GM23248 (cell line): ENCODE results near the gene GPR132. TPM values are rescaled to one million over a fixed set of nuclear protein-coding genes. Genes with fewer than 3 reads are reported as not detected.

ENCODE experiments used
- DNase-seq: peaks from one replicate; pipeline ENCODE4 v3.0.0-alpha.2; 2015
- H2AFZ ChIP-seq: fragments of 200-600 bp; sonication (generic); 2 replicates; pipeline ENCODE4 v1.6.1; 2016; ENCODE audit warnings: antibody characterized with exemption
- H3F3A ChIP-seq: fragments of 200-600 bp; sonication (generic); 2 replicates; pipeline ENCODE4 v1.6.1; 2016; ENCODE audit warnings: mild to moderate bottlenecking, antibody characterized with exemption, mixed run types; ENCODE audit not compliant: insufficient read depth
- H3K27ac ChIP-seq: fragments of 200-600 bp; sonication (generic); 2 replicates; pipeline ENCODE4 v1.5.1; 2016; ENCODE audit warnings: mild to moderate bottlenecking
- H3K27me3 ChIP-seq: fragments of 200-600 bp; sonication (generic); replicated peaks from 2 replicates; pipeline ENCODE4 v1.6.1; 2016; ENCODE audit warnings: mild to moderate bottlenecking; ENCODE audit not compliant: insufficient read depth
- H3K36me3 ChIP-seq: fragments of 200-600 bp; sonication (generic); 2 replicates; pipeline ENCODE4 v1.6.1; 2016; ENCODE audit warnings: low read depth, mild to moderate bottlenecking
- H3K4me1 ChIP-seq: fragments of 200-600 bp; sonication (generic); 2 replicates; pipeline ENCODE4 v1.6.1; 2016; ENCODE audit warnings: mild to moderate bottlenecking; ENCODE audit not compliant: insufficient read depth
- H3K4me2 ChIP-seq: fragments of 200-600 bp; sonication (generic); one replicate; pipeline ENCODE4 v1.6.1; 2016; ENCODE audit warnings: mild to moderate bottlenecking; ENCODE audit not compliant: unreplicated experiment
- H3K4me3 ChIP-seq: fragments of 200-600 bp; sonication (generic); 2 replicates; pipeline ENCODE4 v1.5.1; 2016; ENCODE audit warnings: mild to moderate bottlenecking
- H3K79me2 ChIP-seq: fragments of 200-600 bp; sonication (generic); 2 replicates; pipeline ENCODE4 v1.6.1; 2016; ENCODE audit warnings: mild to moderate bottlenecking; ENCODE audit not compliant: insufficient read depth
- H3K9ac ChIP-seq: fragments of 200-600 bp; sonication (generic); 2 replicates; pipeline ENCODE4 v1.6.1; 2016; ENCODE audit warnings: mild to moderate bottlenecking
- H3K9me2 ChIP-seq: fragments of 200-600 bp; sonication (generic); 2 replicates; pipeline ENCODE4 v1.6.1; 2016; ENCODE audit warnings: mixed run types, mild to moderate bottlenecking, moderate library complexity; ENCODE audit not compliant: insufficient read depth
- H3K9me3 ChIP-seq: fragments of 200-600 bp; sonication (generic); one replicate; pipeline ENCODE4 v1.6.1; 2017; ENCODE audit warnings: low read depth
- H4K20me1 ChIP-seq: fragments of 200-600 bp; sonication (generic); 2 replicates; pipeline ENCODE4 v1.6.0; 2016; ENCODE audit not compliant: insufficient read depth
- EZH2 ChIP-seq: fragments of 200-600 bp; sonication (generic); IDR thresholded peaks from 2 replicates; pipeline ENCODE4 v1.6.1; 2018; ENCODE audit warnings: antibody characterized with exemption, mild to moderate bottlenecking; ENCODE audit not compliant: insufficient read depth, poor library complexity, severe bottlenecking
- EZH2phosphoT487 ChIP-seq: fragments of 200-600 bp; sonication (generic); IDR thresholded peaks from 2 replicates; pipeline ENCODE4 v1.6.1; 2018; ENCODE audit warnings: antibody characterized with exemption, moderate library complexity, mild to moderate bottlenecking, low read depth; ENCODE audit not compliant: insufficient read depth
- WGBS, 2 experiments: methylation state at CpG; one replicate each; pipeline ENCODE4 v1.1.6; 2015 to 2017; ENCODE audit warnings: low lambda C conversion rate in 2 of 2, low coverage in 1 of 2; ENCODE audit errors: missing lambda C conversion rate in 2 of 2; 5-methylcytosine and 5-hydroxymethylcytosine counted together
- in situ Hi-C: fragments of 300-500 bp; cut with MboI; formaldehyde crosslinking; loops from 2 replicates; pipeline ENCODE4 v1.15.0; 2020
- polyA plus RNA-seq: library from polyadenylated mRNA; unstranded; fragments of >200 nt; fragmentation: Nextera tagmentation; extraction: Ambion mirVana; gene quantifications from 2 replicates; pipeline ENCODE4 v1.2.1, GENCODE V29; 2016
- total RNA-seq: library from RNA; depleted of rRNA; stranded (reverse); fragments of >200 nt; shearing (Covaris generic); gene quantifications from 2 replicates; pipeline ENCODE4 v1.2.3, GENCODE V29; 2014

Gene GPR132
- total and polyA plus RNA-seq, 2 experiments from 2014 or later = not detected

- H3F3A ChIP-seq = peaks cover 64% of the 10 kb centered on the region
- H4K20me1 ChIP-seq = no peaks in the 10 kb centered on the region
- H3K27ac ChIP-seq = peak overlapping the region; percentile 94
- no peaks in the 10 kb centered on the region for H3K27me3 ChIP-seq
- H3K9ac ChIP-seq = peak overlapping the region; percentile 54
- H2AFZ ChIP-seq = no peak overlapping the region
- no peaks in the 10 kb centered on the region for H3K36me3 ChIP-seq
- WGBS, 2 experiments = 74 to 78% methylated on average over 11 of the region's 11 CpGs
- peak; percentile 39 for DNase-seq
- H3K9me2 ChIP-seq = no peaks in the 10 kb centered on the region
- 0 out of 2 replicates have a peak overlapping the region, but pooled peaks have one; percentile 37 for H3K4me3 ChIP-seq
- H3K79me2 ChIP-seq = peaks cover 39% of the 10 kb centered on the region
- peaks cover 51% of the 10 kb centered on the region for H3K4me1 ChIP-seq
- no peak for TF ChIP-seq EZH2phosphoT487
- no peak for TF ChIP-seq EZH2
- H3K4me2 ChIP-seq = peak overlapping the region; percentile 96
- in situ Hi-C loops = no loop called here
- no peaks in the 10 kb centered on the region for H3K9me3 ChIP-seq
These were observed 42.1 kb downstream of the GPR132 start for GRCh38 chr14:105023144-105023543.

- Histone ChIP-seq H3K27me3 (no peaks in the 10 kb centered on the region), H3K27ac (peak overlapping the region; percentile 94), H3K4me3 (peak overlapping the region; percentile 97), H2AFZ (no peak overlapping the region), H3K4me2 (peak overlapping the region; percentile 96), H4K20me1 (no peaks in the 10 kb centered on the region), H3K36me3 (no peaks in the 10 kb centered on the region), H3K9ac (peak overlapping the region; percentile 94), H3K4me1 (peaks cover 42% of the 10 kb centered on the region), H3K9me2 (no peaks in the 10 kb centered on the region), H3K9me3 (no peaks in the 10 kb centered on the region), H3F3A (peaks cover 55% of the 10 kb centered on the region), H3K79me2 (peaks cover 48% of the 10 kb centered on the region)
- DNase-seq = peak; percentile 36
- in situ Hi-C loops = no loop called here
- TF ChIP-seq EZH2phosphoT487 (no peak), EZH2 (no peak)
- WGBS, 2 experiments = 96 to 100% methylated on average over 2 of the region's 2 CpGs
These were observed 43.0 kb downstream of the GPR132 start for GRCh38 chr14:105022276-105022670.

GRCh38 chr14:105021656-105022275 is 43.5 kb downstream of the GPR132 start:
- WGBS, 2 experiments = 11 to 13% methylated on average over 20 of the region's 20 CpGs

GRCh38 chr14:105020815-105021655 is 44.2 kb downstream of the GPR132 start, which contains the start of gene CDCA4:
Gene CDCA4 (minus strand): TSS chr14:105021083. CDS start chr14:105011929, 9,154 bp downstream.
- Histone ChIP-seq H3F3A (peaks cover 48% of the 10 kb centered on the region), H3K79me2 (peaks cover 60% of the 10 kb centered on the region), H3K27me3 (no peaks in the 10 kb centered on the region), H3K36me3 (no peaks in the 10 kb centered on the region), H3K4me2 (peak within 1 kb of the TSS; percentile 96), H3K9me2 (no peaks in the 10 kb centered on the region), H4K20me1 (no peaks in the 10 kb centered on the region), H3K9me3 (no peaks in the 10 kb centered on the region), H3K27ac (peak within 1 kb of the TSS; percentile 94), H2AFZ (peak within 1 kb of the TSS; percentile 81), H3K9ac (peak within 1 kb of the TSS; percentile 94), H3K4me1 (peaks cover 41% of the 10 kb centered on the region), H3K4me3 (peak within 1 kb of the TSS; percentile 97)
- peak; percentile 99 for DNase-seq
- TF ChIP-seq EZH2phosphoT487 = no peak
- no peak for TF ChIP-seq EZH2
- in situ Hi-C loops = no loop called here
- 1% methylated on average over 31 to 75 of the region's 115 CpGs for WGBS, 2 experiments

More at GRCh38 chr14:105021656-105022275, 43.5 kb downstream of the GPR132 start:
- H4K20me1 ChIP-seq = no peaks in the 10 kb centered on the region
- peaks cover 52% of the 10 kb centered on the region for H3F3A ChIP-seq
- DNase-seq = peak; percentile 50
- H3K79me2 ChIP-seq = peaks cover 53% of the 10 kb centered on the region
- H3K27ac ChIP-seq = peak overlapping the region; percentile 94
- H3K9me2 ChIP-seq = no peaks in the 10 kb centered on the region
- in situ Hi-C loops = no loop called here
- H3K4me1 ChIP-seq = peaks cover 41% of the 10 kb centered on the region
- no peaks in the 10 kb centered on the region for H3K36me3 ChIP-seq
- TF ChIP-seq EZH2phosphoT487 (no peak), EZH2 (no peak)
- peak overlapping the region; percentile 94 for H3K9ac ChIP-seq
- no peaks in the 10 kb centered on the region for H3K27me3 ChIP-seq
- peak overlapping the region; percentile 96 for H3K4me2 ChIP-seq
- peak overlapping the region; percentile 81 for H2AFZ ChIP-seq
- peak overlapping the region; percentile 97 for H3K4me3 ChIP-seq
- H3K9me3 ChIP-seq = no peaks in the 10 kb centered on the region
